Sigmoid colon (tissue), 7 donors: ENCODE data around the gene FAM50B. TPM values are rescaled to one million over a fixed set of nuclear protein-coding genes. Genes with fewer than 3 reads are reported as not detected.

Source experiments
- DNase-seq: peaks from one replicate; pipeline ENCODE4 v3.0.0-alpha.2; 2019
- H3K27ac ChIP-seq, 4 donors: fragments of 200-600 bp; sonication (generic); one replicate each; pipeline ENCODE4 v1.5.1; 2016 to 2019; ENCODE audit warnings: mild to moderate bottlenecking in 1 of 4
- H3K27me3 ChIP-seq, 3 donors: fragments of 200-600 bp; sonication (generic); one replicate each; pipeline ENCODE4 v1.5.1; 2019; ENCODE audit warnings: mild to moderate bottlenecking in 1 of 3
- H3K36me3 ChIP-seq, 4 donors: fragments of 200-600 bp; sonication (generic); one replicate each; pipeline ENCODE4 v1.5.1; 2016 to 2019
- H3K4me1 ChIP-seq, 4 donors: fragments of 200-600 bp; sonication (generic); one replicate each; pipeline ENCODE4 v1.5.1; 2017 to 2019
- H3K4me3 ChIP-seq, 4 donors: fragments of 200-600 bp; sonication (generic); one replicate each; pipeline ENCODE4 v1.5.1; 2017 to 2019; ENCODE audit warnings: mild to moderate bottlenecking in 2 of 4, moderate library complexity in 1 of 4
- H3K9me3 ChIP-seq, 4 donors: fragments of 200-600 bp in 3 of 4; sonication (generic) in 3 of 4; one replicate each; pipeline versions ENCODE4 v1.5.1 to v1.6.1; 2013 to 2019
- EP300 ChIP-seq, 4 donors: sonication (generic); formaldehyde crosslinking; IDR thresholded peaks; one replicate each; pipeline ENCODE4 v1.6.1; 2017; ENCODE audit warnings: antibody characterized with exemption in 4 of 4
- POLR2A ChIP-seq, 2 donors: fragments of 450-650 bp; IDR thresholded peaks; one replicate each; pipeline ENCODE4 v1.6.1; 2016; ENCODE audit warnings: antibody characterized with exemption in 2 of 2, mild to moderate bottlenecking in 2 of 2, moderate library complexity in 2 of 2
- POLR2AphosphoS5 ChIP-seq, 4 donors: sonication (generic); formaldehyde crosslinking; IDR thresholded peaks; one replicate each; pipeline ENCODE4 v1.6.1; 2017; ENCODE audit warnings: antibody characterized with exemption in 4 of 4
- WGBS, 2 donors: extraction: QIAGEN DNeasy Blood & Tissue Kit; methylation state at CpG; one replicate each; pipeline ENCODE4 v1.1.7; 2013; 5-methylcytosine and 5-hydroxymethylcytosine counted together
- intact Hi-C: fragments of 100-400 bp; cut with DNase I; formaldehyde crosslinking; loops from one replicate; pipeline ENCODE4 v1.15.1; 2023
- polyA plus RNA-seq, 3 donors: library from polyadenylated mRNA; stranded (reverse); fragments of 200-250 nt; gene quantifications; one replicate each; pipeline ENCODE4 v1.2.3, GENCODE V29; 2013
- total RNA-seq, 4 donors: library from RNA; depleted of rRNA; stranded (reverse); fragments of >200 nt; gene quantifications; one replicate each; pipeline ENCODE4 v1.1.0, GENCODE V29; 2016
- TF ChIP-seq, protein P1 (sequence below), 4 experiments: fragments of 450-650 bp in 3 of 4; fragments of 200-600 bp in 1 of 4; IDR thresholded peaks; one replicate each; pipeline ENCODE4 v1.5.1; 2016 to 2019; ENCODE audit warnings: antibody characterized with exemption in 4 of 4, mild to moderate bottlenecking in 3 of 4, moderate library complexity in 2 of 4
- donor health status: healthy with polysubstance abuse.
- donor health status: Bipolar disorder and iron deficiency.
- donor health status: healthy.

The FAM50B gene
- total and polyA plus RNA-seq, 7 donors, result 2.5 to 16.1 (median 9.6) TPM

DNA sequence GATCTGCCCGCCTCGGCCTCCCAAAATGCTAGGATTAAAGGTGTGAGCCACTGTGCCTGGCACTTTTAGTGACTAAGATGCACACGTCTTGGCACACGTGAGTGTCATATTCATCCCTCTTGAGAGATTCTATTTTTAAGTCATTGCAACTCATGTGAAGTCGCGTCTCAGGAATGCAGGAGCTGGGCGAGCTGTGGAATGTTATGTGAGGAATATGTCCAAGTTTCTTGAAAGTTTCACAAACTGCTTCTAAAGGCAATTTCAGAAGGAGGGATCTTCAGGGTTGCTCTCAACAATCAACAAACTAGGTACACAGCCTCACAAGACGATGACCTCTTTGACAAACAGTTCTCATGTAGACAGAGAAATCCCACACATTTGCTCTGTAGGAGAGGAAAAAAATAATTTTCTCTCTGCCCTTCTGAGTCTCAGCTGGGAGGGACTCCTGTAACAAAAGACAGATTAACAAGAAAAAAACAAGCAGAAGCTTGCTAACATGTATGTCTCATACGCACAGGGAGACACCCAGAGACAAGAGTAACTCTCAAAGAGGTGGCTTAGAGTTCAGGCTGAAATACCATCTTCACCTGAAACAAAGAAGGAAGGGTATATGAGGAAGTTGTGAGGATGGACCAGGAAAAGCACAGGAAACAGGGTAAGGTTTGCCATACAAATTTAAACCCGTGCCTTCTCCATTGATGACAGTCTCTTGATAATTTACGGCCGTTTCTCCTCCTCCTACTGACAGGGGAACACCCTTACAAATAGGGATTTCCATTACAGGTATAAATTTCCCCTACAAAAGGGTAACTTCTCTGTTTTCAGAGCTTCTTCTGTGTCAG, 45.3 kb upstream of the FAM50B start:
- Histone ChIP-seq H3K27me3 (no peaks in the 10 kb centered on the region), H3K4me1 (peaks cover 0 to 39% (median 29%) of the 10 kb centered on the region in 4 donors), H3K4me3 (no peak overlapping the region), H3K36me3 (no peaks in the 10 kb centered on the region), H3K9me3 (no peaks in the 10 kb centered on the region), H3K27ac (peak overlapping the region; percentile 60 to 88 (median 79))
- intact Hi-C loops, result no loop called here
- TF ChIP-seq EP300 (IDR thresholded peaks at IDR 0.05), result peak in 2 of 4 donors; percentile 30 to 91
- TF ChIP-seq, protein P1, sequence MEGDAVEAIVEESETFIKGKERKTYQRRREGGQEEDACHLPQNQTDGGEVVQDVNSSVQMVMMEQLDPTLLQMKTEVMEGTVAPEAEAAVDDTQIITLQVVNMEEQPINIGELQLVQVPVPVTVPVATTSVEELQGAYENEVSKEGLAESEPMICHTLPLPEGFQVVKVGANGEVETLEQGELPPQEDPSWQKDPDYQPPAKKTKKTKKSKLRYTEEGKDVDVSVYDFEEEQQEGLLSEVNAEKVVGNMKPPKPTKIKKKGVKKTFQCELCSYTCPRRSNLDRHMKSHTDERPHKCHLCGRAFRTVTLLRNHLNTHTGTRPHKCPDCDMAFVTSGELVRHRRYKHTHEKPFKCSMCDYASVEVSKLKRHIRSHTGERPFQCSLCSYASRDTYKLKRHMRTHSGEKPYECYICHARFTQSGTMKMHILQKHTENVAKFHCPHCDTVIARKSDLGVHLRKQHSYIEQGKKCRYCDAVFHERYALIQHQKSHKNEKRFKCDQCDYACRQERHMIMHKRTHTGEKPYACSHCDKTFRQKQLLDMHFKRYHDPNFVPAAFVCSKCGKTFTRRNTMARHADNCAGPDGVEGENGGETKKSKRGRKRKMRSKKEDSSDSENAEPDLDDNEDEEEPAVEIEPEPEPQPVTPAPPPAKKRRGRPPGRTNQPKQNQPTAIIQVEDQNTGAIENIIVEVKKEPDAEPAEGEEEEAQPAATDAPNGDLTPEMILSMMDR (IDR thresholded peaks at IDR 0.05), result no peak
- TF ChIP-seq POLR2A (IDR thresholded peaks at IDR 0.05), result no peak
- TF ChIP-seq POLR2AphosphoS5 (IDR thresholded peaks at IDR 0.05), result peak in 3 of 4 donors; percentile 45 to 81 (median 73)
- DNase-seq, result peak; percentile 84
- 64 to 81% methylated on average over 12 of the region's 12 CpGs for WGBS, 2 donors

DNA sequence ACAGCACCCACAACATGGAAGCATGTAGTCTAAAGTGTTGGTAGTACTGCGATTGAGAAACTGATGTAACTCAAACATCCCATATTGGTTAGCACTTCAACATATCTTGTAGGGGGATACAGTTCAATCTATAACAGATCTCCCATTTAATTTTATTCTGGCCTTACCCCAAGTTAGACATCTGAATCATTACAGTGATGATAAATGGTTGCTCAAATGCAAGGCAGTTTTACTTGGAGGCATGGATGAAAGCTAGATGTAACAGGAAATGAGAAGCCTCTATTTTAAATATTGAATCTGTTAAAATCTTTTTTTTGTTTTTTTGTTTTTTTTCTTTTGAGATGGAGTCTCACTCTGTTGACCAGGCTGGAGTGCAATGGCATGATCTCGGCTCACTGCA, 44.2 kb upstream of the FAM50B start:
- H3K27ac ChIP-seq, result peak overlapping the region in 3 of 4 donors; percentile 77 to 88 (median 81)
- TF ChIP-seq EP300 (IDR thresholded peaks at IDR 0.05) (no peak), POLR2A (IDR thresholded peaks at IDR 0.05) (no peak), POLR2AphosphoS5 (IDR thresholded peaks at IDR 0.05) (no peak)
- TF ChIP-seq, protein P1 (IDR thresholded peaks at IDR 0.05), result no peak
- H3K4me3 ChIP-seq, result no peak overlapping the region
- no peak for DNase-seq
- 98 to 99% methylated on average over 2 of the region's 2 CpGs for WGBS, 2 donors
- intact Hi-C loops, result loop anchor here (5.0 kb wide), 1 partner anchor 33 kb away; no protein-coding TSS in a partner anchor
- H3K9me3 ChIP-seq, result no peaks in the 10 kb centered on the region
- H3K27me3 ChIP-seq, result no peaks in the 10 kb centered on the region
- H3K4me1 ChIP-seq, result peaks cover 0 to 46% (median 36%) of the 10 kb centered on the region in 4 donors
- H3K36me3 ChIP-seq, result no peaks in the 10 kb centered on the region

DNA sequence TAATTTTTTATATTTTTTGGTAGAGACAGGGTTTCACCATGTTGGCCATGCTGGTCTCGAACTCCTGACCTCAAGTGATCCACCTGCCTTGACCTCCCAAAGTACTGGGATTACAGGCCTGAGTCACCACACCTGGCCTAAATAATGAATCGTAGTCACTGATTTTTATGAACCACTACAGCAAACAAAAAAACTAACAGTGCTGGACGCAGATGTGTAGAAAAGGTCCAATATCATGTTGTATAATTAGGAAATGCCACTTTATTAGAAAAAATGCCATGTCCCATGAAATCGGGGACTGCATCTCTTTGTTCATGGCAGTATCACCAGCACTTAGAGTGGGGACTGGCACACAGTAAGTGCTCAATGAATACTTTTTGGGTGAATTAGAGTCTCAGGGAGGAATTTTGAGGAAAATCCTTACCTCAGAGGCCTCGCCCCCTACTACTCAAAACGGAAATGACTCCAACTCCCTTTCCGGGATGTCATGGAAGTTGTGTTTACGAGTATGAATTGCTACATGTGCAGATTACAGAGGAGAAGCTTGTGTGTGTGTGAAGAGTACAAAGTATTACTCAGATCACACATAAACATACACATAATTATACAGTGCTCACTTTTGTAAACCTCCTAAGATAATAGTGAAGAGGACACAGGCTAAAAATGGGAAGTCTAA, 43.6 kb upstream of the FAM50B start:
- no peak for DNase-seq
- no peaks in the 10 kb centered on the region for H3K27me3 ChIP-seq
- H3K9me3 ChIP-seq, result no peaks in the 10 kb centered on the region
- no peaks in the 10 kb centered on the region for H3K36me3 ChIP-seq
- TF ChIP-seq, protein P1 (IDR thresholded peaks at IDR 0.05), result no peak
- TF ChIP-seq EP300 (IDR thresholded peaks at IDR 0.05) (no peak), POLR2AphosphoS5 (IDR thresholded peaks at IDR 0.05) (no peak), POLR2A (IDR thresholded peaks at IDR 0.05) (no peak)
- intact Hi-C loops, result loop anchor here (5.0 kb wide), 1 partner anchor 33 kb away; no protein-coding TSS in a partner anchor
- no peak overlapping the region for H3K4me3 ChIP-seq
- WGBS, 2 donors, result 79 to 85% methylated on average over 8 of the region's 8 CpGs
- peak overlapping the region in 1 of 4 donors; percentile 88 for H3K27ac ChIP-seq
- peaks cover 0 to 44% (median 33%) of the 10 kb centered on the region in 4 donors for H3K4me1 ChIP-seq

DNA sequence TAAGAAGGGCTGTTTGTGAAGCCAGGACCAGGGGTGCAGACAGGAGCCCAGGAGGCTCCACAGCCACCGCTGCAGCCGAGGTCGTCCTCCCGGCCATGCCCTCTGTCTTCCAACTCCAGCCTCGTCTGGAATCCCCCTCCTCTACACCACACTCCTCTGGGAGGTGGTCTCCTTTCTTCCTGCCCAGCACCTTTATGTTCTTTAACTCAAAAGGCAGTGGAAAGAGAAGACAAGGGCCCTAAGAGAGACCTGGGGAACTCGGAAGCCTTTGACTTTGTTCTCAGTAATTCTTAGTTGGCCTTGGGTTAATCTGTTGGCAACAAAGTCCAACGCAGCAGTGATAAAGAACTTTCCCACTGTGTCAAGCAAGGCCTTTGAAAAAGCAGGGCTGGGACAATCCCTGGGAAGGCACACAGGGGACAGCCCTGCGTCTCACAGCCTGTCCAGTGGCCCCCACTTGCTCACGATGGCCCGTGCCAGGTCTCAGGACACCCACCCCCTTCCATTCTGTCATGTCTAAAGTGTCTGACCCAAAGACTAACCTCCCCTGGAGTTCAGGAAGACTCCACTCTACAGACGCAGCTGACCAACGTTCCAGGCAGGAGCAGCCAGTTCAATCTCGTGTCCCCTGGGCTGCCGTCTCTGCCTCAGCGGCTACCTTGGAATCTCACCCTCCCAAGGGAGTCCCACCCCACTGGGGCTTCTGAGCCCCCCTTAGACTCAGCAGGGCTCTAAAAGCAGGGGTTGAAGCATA, 42.8 kb upstream of the FAM50B start:
- 82 to 89% methylated on average over 15 of the region's 15 CpGs for WGBS, 2 donors
- no peaks in the 10 kb centered on the region for H3K36me3 ChIP-seq
- no peak for DNase-seq
- peak overlapping the region in 1 of 4 donors; percentile 88 for H3K27ac ChIP-seq
- H3K9me3 ChIP-seq, result no peaks in the 10 kb centered on the region
- intact Hi-C loops, result loop anchor here (5.0 kb wide), 1 partner anchor 34 kb away; no protein-coding TSS in a partner anchor
- no peak overlapping the region for H3K4me3 ChIP-seq
- peaks cover 0 to 37% (median 28%) of the 10 kb centered on the region in 4 donors for H3K4me1 ChIP-seq
- no peak for TF ChIP-seq POLR2AphosphoS5 (IDR thresholded peaks at IDR 0.05)
- TF ChIP-seq EP300 (IDR thresholded peaks at IDR 0.05), result no peak
- TF ChIP-seq POLR2A (IDR thresholded peaks at IDR 0.05), result no peak
- TF ChIP-seq, protein P1 (IDR thresholded peaks at IDR 0.05), result no peak
- H3K27me3 ChIP-seq, result no peaks in the 10 kb centered on the region
